CD4-positive, alpha-beta T cell treated with Interleukin-17A for 4 hours (primary cell): ENCODE data around the gene PIP5K1B.

ENCODE experiments used
- DNase-seq: peaks from one replicate; pipeline ENCODE4 v3.0.0-alpha.2; 2020; ENCODE audit warnings: mixed read lengths

Gene PIP5K1B

DNA sequence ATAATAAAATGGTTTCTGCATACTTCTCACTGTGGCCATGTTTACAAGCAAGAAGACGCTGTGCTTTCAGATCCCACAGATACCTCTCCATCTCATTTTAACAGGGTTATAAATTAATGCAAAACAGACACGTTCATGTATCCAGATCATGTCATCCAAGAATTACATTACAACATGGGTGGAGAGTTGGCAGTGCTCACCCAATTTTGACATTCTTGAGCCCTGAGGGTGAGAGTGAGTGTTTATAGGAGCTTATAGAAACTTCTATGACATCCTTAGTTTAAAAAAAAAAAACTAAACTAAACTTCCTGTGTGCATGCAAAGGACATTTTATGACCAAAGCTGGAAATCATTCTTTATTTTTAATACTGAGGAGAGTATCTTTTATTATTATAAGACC lies 299.8 kb downstream of the PIP5K1B start:
- no peak for DNase-seq

DNA sequence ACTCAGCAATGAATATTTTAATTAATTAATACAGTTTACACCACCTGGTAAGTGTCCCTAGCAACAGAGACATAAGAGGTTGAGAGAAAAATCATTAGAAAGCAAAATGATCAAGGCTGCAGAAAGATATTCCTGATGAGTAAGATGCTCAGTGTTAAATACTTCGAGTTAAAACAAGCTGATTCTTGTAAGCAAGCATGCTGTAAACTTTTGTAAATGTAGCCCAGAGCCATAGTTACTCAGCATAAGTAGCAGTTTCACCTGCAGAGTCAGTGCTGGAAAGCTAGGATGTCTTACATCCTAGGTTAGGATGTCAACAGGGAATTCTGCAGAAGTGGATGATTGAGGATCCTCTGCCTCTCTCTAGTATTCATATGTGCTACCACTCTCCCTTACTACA lies 304.7 kb downstream of the PIP5K1B start:
- no peak for DNase-seq

DNA sequence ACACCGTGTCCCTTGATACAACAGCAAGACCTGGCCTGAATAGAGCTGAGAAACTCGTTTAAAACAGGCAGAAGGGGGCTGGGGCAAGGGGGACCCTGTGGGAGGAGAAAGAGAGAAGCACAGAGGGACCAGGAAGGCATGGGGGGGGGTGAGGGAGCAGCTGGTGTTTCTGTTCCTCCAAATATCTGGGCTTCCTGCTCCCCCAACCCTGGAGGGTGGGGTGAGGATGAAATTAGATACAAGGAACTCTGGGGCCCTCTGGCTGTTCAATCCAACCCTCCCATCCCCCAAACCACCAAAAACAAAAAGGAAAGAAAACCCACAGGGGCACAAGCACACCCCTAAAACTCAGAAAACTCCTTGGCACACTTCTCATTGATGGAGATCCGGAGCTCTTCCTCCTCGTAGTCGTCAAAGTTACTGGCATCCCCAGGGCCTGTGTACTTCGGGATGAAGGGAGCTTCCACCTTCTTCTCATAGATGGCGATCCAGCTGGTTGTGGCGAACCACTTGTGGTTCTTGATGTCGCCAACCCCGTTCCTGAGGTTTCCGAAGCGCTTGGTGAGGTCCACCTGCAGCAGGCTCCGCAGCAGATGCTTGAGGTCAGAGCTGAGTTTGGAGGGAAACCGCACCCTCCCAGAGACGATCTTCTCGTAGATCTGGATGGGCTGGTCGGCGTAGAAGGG lies 307.8 kb downstream of the PIP5K1B start:
- no peak for DNase-seq

DNA sequence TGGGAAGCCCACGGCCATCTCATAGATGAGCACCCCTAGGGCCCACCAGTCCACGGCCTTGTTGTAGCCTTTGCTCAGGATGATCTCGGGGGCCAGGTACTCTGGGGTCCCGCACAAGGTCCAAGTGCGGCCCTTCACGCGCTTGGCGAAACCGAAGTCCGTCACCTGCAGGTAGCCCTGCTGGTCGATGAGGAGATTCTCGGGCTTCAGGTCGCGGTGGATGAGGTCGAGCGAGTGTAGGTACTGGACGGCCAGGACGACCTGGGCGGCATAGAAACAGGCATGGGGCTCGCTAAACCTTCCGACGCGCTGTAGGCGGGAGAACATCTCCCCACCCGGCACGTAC lies 308.3 kb downstream of the PIP5K1B start:
- DNase-seq: no peak

DNA sequence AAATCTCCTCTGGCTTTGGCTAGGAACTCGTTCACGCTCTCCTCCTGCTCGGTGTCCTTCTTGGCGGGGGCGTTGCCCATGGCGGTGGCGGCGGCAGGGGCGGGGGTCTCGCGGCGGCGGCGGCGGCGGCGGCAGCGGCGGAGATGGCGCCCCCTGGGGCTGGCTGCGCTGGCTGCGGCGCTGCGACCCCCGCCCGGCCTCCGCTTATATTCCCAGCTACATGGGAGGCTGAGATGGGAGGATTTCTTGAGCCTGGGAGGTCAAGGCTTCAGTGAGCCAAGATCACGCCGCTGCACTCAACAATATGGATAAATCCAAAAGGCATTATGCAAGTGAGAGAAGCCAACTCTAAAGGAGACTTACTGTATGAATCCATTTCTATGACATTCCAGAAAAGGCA lies 309.0 kb downstream of the PIP5K1B start, which contains the start of gene PRKACG:
Gene PRKACG, minus strand, starts transcription at position 101 of the 400 bp plus-strand sequence. Its CDS starts 21 bp downstream, at position 80.
- DNase-seq: no peak

DNA sequence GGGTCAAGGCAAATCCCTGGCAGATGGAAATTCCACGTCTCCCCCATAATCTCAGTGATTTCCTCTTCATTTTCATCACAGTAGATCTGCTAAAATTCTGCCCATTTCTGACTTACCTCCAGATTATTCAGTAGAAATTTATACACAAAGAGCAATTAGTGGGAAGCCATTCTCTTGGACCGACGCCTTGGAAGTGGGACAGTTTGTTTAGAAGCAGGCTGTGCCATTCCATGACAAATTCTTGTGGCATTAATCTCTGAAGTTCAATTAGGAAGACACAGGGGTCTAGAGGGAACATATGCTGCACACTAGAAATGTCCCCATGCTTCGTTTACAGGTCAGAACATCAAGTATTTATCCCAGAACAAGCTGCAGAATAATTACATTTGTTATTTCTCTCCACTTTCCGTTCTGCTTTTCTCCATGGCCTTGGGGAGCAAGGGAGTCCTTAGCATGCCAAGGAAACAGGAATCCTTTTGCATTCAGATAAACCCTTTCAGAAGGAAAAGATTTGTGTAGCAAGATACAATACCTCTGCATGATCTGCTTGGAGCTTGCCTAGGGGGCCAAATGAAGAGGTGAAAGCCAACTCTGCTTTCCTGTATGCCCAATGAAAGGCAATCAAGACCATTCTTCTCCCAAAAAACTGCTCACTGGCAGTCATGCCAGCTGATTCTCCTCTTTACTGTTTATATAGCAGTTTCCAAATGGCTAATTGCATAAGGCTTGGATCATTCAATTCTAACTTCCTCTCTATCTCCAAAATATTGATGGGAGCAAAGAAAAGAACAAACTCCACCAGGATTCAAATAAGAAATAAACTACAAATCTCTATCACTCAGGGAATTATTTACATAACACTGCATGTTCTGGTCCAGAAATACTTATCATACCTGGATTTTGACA lies 311.4 kb downstream of the PIP5K1B start:
- no peak for DNase-seq

DNA sequence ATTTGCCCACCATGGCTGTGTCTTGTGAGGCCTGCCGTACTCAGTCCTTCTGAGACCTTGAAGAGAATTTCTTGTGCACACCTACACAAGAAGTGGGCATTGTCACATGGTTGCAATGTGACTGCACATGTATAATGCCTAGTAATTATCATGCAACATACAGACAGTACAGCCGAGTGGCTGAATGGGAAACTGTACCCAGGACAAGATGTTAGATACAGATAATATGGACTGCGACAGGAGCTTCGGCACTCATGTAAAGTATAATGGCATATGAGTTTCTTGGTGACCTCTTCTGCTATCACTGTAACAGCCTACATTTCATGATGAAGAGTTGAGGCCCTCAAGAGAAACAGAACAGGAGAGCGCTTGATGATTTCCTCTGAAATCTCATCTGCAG lies 313.7 kb downstream of the PIP5K1B start:
- DNase-seq: no peak

DNA sequence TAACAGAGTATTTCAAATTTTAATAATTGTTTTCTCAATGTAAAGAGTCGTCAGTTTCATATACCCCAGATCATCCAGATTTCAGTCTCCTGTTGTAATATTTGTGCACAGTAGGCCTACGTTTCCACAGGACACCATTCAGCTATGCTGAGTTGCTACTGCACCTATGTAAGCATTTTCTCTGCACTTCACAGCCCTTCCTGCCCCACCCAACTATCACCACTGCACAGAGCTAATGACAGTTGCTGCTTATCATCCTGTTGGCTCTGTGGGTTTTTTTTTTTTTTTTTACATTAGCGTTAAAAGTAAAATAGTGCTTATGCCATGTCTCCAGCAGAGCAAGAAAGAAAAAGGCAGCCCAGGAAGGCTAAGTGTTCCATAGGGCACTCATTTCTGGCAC lies 314.8 kb downstream of the PIP5K1B start:
- DNase-seq: peak; percentile 61

DNA sequence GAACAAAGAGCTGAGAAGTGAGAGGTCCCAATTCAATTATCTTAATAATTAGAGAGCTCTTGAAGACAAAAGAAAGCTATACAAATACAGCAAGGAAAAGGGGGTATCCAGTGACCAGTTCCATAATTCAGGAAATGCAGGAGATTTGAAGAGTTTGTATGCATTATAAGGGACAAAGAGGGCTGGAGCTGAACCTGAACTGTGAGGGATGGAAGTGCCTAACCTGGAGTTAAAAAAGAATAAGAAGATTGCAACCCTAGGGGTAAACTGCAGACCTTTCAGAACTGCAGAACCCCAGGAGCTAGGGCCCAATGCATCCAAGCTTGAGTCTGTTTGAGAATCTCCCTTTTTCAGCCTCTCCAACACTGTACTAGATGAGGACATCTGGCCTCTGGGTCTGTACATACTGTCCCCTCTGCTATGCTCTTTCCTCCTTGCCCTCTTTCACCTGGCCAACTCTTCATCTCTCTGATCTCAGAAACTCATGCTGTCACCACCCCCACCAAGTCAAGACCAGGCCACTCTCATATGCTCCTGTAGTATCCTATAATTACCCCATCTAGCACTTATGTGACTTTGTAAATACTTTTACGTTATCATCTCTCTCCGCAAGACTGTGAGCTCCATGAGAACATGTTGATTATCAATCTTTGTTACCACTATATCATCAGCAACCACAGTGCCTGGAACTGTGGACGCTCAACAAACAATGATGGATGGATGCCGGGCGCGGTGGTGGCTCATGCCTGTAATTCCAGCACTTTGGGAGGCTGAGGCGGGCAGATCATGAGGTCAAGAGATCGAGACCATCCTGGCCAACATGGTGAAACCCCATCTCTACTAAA lies 315.5 kb downstream of the PIP5K1B start:
- no peak for DNase-seq

DNA sequence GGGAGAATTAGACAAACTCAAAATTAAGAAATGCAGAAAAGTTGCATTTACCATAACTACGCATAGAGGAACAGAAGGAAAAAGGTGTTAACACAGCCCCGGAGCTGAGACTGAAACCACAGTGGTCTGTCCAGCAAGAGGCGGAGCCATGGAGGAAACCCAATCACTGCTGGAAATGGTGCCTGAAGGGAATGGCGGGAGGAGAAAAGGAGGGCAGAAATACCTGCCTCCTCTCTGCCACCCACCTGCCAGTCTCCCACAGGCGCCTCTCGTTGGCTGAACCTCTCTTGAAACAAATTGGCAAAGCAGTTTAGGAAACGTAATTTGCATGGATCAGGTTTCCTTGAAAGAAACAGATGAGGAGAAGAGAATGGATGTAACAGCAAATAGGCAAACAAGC lies 318.6 kb downstream of the PIP5K1B start:
- no peak for DNase-seq

DNA sequence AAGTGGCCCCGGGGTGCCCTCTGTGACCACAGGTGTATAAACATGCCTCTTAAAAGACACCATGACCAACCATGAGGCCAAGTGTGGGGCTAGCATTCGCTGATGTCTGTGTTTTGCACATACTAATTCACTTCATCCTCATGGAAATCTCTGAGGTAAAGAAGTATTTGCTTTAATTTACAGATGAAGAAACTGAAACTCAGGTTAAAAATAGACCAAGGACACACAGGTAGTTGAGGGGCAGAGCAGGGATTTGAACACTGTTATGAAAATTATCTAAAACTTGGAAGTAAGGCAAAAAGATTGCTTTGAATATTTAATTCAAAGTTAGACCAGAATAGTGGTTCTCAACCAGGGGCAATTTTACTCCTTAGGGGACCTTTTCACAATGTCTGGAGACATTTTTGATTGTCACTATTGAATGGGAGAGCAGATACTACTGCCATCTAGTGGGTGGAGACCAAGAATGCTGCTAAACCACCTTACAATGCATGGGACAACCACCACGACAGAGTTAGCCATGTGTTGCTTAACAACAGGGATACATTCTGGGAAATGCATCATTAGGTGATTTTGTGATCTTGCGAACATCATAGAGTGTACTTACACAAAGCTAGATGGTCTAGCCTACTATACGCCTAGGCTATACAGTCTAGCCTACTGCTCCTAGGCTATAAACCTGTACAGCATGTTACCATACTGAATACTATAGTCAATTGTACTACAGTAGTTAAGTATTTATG lies 322.5 kb downstream of the PIP5K1B start:
- peak; percentile 53 for DNase-seq

DNA sequence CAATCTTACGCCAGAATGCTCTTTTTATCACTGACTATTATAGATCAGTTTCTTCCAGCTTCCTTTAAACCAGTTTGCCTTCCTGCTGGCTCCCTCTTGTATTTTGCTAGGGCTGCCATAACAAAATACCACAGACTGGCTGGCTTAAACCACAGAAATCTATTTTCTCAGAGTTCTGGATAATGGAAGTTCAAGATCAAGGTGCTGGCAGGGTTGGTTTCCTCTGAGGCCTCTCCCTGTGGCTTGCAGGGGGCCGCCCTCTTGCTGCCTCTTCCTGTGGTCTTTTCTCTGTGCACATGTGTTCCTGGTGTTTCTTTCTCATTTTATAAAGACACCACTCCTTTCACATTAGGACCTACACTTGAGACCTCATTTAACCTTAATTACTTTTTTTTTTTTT lies 323.7 kb downstream of the PIP5K1B start:
- DNase-seq: peak; percentile 59

DNA sequence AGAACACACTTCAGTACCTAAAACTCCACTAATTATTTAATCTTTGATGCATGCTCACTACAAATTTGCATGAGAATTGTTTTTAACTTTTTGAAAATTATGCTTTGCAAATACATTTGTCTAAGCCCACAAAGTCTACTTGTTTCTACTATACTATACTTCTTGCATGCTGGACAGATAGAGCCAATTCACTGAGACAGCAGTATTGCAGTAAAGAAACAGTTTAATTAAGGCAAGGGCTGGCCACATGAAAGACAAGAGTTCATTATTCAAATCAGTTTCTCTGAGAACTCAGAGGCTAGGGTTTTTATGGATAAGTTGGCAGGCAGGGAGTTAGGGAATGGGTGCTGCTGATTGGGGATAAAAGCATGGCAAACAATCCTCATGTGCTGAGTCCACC lies 324.5 kb downstream of the PIP5K1B start:
- no peak for DNase-seq

DNA sequence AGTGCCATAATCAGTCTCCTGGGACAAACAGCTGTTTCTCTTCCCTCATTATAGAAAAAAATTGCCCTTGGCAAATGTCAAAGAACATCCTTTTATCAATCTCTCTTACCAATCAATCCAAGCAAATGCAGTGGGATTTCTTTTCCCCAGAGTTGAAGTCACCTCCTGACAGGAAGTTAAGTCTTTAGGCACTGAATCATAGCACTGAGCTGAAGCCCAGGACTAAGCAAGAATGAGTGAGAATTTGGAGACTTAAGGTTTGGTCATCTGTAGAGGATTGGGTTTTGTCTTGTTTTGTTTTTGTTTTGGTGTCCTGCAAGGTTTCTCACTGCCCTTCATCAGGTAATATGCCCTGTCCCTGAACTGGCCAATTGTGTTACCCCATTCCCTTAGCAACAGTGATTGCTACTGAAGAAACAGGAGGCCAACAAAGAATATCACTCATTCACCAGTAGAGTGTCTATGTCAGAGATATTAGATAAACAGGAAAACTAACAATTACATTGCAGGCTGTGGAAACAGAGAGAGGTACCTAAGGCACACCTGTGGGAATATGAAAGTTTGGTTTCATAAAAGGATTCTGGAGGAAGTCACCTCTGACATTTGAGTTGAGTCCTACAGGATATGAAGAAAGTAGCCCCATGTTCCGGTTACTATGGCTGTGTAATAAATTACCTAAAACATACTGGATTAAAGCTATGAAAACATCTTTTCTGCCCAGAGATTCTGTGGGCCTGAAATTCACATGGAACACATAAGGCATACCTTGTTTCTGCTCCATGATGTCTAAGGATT lies 326.0 kb downstream of the PIP5K1B start:
- no peak for DNase-seq

DNA sequence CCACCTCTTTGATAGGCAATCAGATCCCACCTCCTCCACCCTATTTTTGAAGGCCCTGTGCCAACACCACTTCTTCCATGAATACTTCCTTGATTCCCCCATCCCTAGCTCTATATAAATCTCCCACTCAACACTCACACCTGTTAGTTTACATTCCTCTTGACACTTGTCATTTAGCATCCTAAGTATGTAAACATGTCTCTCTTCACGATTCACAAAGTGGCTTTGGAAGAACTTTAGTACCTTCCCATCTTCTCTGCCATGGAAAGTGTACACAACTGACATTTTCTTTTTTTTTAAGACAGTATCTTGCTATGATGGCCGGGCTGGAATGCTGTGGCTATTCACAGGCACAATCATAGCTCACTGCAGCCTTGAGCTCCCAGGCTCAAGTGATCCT lies 329.0 kb downstream of the PIP5K1B start:
- no peak for DNase-seq

DNA sequence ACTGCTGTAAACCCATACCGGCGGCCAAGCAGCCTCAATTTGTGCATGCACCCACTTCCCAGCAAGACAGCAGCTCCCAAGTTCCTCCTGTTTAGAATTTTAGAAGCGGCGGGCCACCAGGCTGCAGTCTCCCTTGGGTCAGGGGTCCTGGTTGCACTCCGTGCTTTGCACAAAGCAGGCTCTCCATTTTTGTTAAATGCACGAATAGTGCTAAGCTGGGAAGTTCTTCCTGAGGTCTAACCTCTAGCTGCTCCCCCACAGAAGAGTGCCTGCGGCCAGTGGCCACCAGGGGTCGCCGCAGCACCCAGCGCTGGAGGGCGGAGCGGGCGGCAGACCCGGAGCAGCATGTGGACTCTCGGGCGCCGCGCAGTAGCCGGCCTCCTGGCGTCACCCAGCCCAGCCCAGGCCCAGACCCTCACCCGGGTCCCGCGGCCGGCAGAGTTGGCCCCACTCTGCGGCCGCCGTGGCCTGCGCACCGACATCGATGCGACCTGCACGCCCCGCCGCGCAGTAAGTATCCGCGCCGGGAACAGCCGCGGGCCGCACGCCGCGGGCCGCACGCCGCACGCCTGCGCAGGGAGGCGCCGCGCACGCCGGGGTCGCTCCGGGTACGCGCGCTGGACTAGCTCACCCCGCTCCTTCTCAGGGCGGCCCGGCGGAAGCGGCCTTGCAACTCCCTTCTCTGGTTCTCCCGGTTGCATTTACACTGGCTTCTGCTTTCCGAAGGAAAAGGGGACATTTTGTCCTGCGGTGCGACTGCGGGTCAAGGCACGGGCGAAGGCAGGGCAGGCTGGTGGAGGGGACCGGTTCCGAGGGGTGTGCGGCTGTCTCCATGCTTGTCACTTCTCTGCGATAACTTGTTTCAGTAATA lies 330.6 kb downstream of the PIP5K1B start, which contains the start of gene FXN:
Gene FXN, plus strand, starts transcription at position 315 of the 871 bp plus-strand sequence. Its CDS starts 31 bp downstream, at position 346.
- peak; percentile 87 for DNase-seq

DNA sequence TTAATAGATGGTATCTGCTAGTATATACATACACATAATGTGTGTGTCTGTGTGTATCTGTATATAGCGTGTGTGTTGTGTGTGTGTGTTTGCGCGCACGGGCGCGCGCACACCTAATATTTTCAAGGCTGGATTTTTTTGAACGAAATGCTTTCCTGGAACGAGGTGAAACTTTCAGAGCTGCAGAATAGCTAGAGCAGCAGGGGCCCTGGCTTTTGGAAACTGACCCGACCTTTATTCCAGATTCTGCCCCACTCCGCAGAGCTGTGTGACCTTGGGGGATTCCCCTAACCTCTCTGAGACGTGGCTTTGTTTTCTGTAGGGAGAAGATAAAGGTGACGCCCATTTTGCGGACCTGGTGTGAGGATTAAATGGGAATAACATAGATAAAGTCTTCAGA lies 331.3 kb downstream of the PIP5K1B start:
- peak; percentile 18 for DNase-seq

DNA sequence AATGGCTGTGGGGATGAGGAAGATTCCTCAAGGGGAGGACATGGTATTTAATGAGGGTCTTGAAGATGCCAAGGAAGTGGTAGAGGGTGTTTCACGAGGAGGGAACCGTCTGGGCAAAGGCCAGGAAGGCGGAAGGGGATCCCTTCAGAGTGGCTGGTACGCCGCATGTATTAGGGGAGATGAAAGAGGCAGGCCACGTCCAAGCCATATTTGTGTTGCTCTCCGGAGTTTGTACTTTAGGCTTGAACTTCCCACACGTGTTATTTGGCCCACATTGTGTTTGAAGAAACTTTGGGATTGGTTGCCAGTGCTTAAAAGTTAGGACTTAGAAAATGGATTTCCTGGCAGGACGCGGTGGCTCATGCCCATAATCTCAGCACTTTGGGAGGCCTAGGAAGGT lies 331.8 kb downstream of the PIP5K1B start:
- no peak for DNase-seq

DNA sequence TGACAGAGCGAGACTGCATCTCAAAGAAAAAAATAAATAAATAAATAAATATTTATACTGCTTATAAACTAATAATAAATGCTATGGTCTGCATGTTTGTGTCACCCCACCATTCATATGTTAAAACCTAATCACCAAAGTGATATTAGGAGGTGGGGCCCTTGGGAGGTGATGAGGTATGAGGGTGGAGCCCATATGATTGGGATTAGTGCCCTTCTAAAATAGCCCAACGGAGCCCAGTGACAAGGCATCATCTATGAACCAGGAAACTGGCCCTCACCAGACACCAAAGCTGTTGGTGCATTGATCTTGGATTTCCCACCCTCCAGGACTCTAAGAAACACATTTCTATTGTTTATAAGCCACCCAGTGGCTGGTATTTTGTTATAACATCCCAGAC lies 335.6 kb downstream of the PIP5K1B start:
- no peak for DNase-seq
